A673 (cell line): ENCODE data around the gene DDX5. TPM values are rescaled to one million over a fixed set of nuclear protein-coding genes. Genes with fewer than 3 reads are reported as not detected.

Experiments
- BruUV-seq: library from RNA; stranded (reverse); fragments of 400-500 nt; replicated peaks from 2 replicates; lab custom pipeline; 2021; lab: Mats Ljungman, UMichigan
- CTCF ChIA-PET: fragments of 300-600 bp; sonication (Branson Sonifier 250); formaldehyde crosslinking; loops from one replicate; lab custom pipeline; 2022; ENCODE audit warnings: antibody characterized with exemption; lab: Charles Lee
- POLR2A ChIA-PET: fragments of 300-600 bp; sonication (Branson Sonifier 250); formaldehyde crosslinking; loops from one replicate; lab custom pipeline; 2022; ENCODE audit warnings: antibody characterized with exemption; ENCODE audit not compliant: low non-redundant PET; lab: Charles Lee
- DNase-seq: peaks from one replicate; pipeline ENCODE4 v3.0.0-alpha.2; 2015; ENCODE audit warnings: low spot score
- H3K27ac ChIP-seq: fragments of 200-600 bp; sonication (generic); 2 replicates; pipeline ENCODE4 v1.5.1; 2016; ENCODE audit warnings: mixed run types, low read depth, mild to moderate bottlenecking, mixed read lengths, antibody characterized with exemption, low read length; ENCODE audit not compliant: poor library complexity, severe bottlenecking
- H3K27me3 ChIP-seq: fragments of 200-600 bp; sonication (generic); replicated peaks from 2 replicates; pipeline ENCODE4 v1.6.1; 2017; ENCODE audit warnings: mixed run types, low read depth, mild to moderate bottlenecking, mixed read lengths, antibody characterized with exemption, low read length; ENCODE audit not compliant: insufficient read depth, poor library complexity
- H3K36me3 ChIP-seq: fragments of 200-600 bp; sonication (generic); 2 replicates; pipeline ENCODE4 v1.6.1; 2016; ENCODE audit warnings: mixed run types, mild to moderate bottlenecking, mixed read lengths, antibody characterized with exemption, low read length; ENCODE audit not compliant: insufficient read depth, poor library complexity, severe bottlenecking
- H3K4me1 ChIP-seq: fragments of 200-600 bp; sonication (generic); 2 replicates; pipeline ENCODE4 v1.6.1; 2017; ENCODE audit warnings: mixed run types, mild to moderate bottlenecking, mixed read lengths, antibody characterized with exemption, low read length; ENCODE audit not compliant: insufficient read depth, poor library complexity, severe bottlenecking
- H3K4me3 ChIP-seq: fragments of 200-600 bp; sonication (generic); 2 replicates; pipeline ENCODE4 v1.5.1; 2016; ENCODE audit warnings: low read depth, mixed run types, mild to moderate bottlenecking, mixed read lengths, low read length; ENCODE audit not compliant: poor library complexity, severe bottlenecking
- H3K9me3 ChIP-seq: fragments of 200-600 bp; sonication (generic); 2 replicates; pipeline ENCODE4 v1.6.1; 2016; ENCODE audit warnings: mixed run types, low read depth, mild to moderate bottlenecking, mixed read lengths, antibody characterized with exemption, low read length; ENCODE audit not compliant: poor library complexity, severe bottlenecking
- EZH2 ChIP-seq: fragments of 200-600 bp; sonication (generic); IDR thresholded peaks from 2 replicates; pipeline ENCODE4 v1.6.1; 2017; ENCODE audit warnings: borderline replicate concordance, low read depth, mild to moderate bottlenecking, mixed read lengths, antibody characterized with exemption, low read length; ENCODE audit not compliant: poor library complexity, severe bottlenecking
- intact Hi-C: fragments of 100-400 bp; cut with micrococcal nuclease; formaldehyde crosslinking; loops from one replicate; pipeline ENCODE4 v1.10.0; 2022; ENCODE audit not compliant: unreplicated experiment
- total RNA-seq: library from RNA; stranded (reverse); gene quantifications from 2 replicates; pipeline ENCODE4 v1.2.3, GENCODE V29; 2021
- TF ChIP-seq, protein P1 (sequence below): fragments of 300-800, 200-600 bp; sonication (generic); conservative IDR thresholded peaks from 2 replicates; pipeline ENCODE4 v1.5.1; 2017; ENCODE audit warnings: low read depth, mild to moderate bottlenecking, antibody characterized with exemption, low read length, moderate library complexity, mixed read lengths

The DDX5 gene
- total RNA-seq, 1 experiment from 2014 or later, result 911 TPM

DNA sequence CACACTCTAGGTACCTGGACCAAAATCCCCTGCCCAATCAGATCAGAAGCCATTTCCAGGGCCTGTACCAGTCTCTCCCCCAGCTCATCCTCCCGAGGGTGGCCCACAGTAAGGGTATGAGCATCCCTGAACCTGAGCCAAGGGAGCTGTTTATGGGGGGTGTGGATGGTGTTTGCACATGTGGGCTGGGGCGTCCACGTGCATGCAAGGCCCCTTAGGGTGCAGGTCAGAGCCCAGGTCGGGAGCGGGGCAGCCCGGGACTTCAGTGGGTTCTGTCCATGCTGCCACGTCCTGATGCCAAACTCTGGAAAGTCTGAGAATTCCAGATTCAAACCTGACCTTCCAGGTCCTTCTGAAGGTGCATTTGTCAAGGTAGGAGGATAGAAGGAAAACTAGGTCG is 47.3 kb downstream of the DDX5 start:
- Histone ChIP-seq H3K36me3 (no peaks in the 10 kb centered on the region), H3K4me1 (no peaks in the 10 kb centered on the region), H3K27me3 (no peaks in the 10 kb centered on the region), H3K9me3 (no peaks in the 10 kb centered on the region), H3K4me3 (no peak overlapping the region), H3K27ac (no peak overlapping the region)
- POLR2A ChIA-PET, result no interaction called here
- intact Hi-C loops, result no loop called here
- BruUV-seq, result no TSS peak
- CTCF ChIA-PET, result no interaction called here
- no peak for TF ChIP-seq EZH2
- TF ChIP-seq, protein P1, sequence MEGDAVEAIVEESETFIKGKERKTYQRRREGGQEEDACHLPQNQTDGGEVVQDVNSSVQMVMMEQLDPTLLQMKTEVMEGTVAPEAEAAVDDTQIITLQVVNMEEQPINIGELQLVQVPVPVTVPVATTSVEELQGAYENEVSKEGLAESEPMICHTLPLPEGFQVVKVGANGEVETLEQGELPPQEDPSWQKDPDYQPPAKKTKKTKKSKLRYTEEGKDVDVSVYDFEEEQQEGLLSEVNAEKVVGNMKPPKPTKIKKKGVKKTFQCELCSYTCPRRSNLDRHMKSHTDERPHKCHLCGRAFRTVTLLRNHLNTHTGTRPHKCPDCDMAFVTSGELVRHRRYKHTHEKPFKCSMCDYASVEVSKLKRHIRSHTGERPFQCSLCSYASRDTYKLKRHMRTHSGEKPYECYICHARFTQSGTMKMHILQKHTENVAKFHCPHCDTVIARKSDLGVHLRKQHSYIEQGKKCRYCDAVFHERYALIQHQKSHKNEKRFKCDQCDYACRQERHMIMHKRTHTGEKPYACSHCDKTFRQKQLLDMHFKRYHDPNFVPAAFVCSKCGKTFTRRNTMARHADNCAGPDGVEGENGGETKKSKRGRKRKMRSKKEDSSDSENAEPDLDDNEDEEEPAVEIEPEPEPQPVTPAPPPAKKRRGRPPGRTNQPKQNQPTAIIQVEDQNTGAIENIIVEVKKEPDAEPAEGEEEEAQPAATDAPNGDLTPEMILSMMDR, result no peak
- DNase-seq, result no peak

- CTCF ChIA-PET, result no interaction called here
These were observed 48.9 kb downstream of the DDX5 start for GRCh38 chr17:64457156-64457555.

DNA sequence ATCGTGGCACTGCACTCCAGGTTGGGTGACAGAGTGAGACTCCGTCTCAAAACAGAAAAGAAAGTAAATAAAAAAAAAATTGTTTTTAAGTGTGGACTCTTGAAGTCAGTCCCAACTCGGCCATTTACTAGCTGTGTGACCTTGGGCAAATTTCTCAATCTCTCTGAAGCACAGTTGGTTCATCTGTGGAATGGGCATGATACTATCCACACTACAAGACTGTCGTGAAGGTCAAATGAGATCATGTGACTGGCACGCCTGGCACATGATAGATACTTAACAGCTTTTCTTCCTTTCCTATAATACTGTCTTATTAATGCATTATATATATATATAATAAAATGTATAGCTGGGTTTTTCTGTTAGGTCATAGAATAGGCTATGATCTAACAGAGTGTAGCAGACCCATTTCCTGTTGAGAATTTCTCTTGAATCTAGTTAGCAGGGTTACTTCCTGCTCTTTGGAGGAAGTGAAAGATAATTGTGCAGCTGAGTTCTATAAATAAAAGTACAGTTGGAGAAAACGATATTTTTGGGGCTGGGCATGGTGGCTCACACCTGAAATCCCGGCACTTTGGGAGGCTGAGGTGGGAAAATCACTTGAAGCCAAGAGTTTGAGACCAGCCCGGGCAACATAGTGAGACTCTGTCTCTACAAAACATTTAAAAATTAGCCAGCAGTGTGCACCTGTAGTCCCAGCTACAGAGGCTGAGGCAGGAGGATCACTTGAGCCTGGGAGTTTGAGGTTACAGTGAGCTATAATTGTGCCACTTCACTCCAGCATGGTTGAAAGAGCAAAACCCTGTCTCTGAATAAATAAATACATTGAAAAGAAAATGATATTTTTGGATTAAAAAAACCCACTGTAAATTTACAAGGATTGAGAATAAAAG is 49.9 kb downstream of the DDX5 start:
- H3K27me3 ChIP-seq, result no peaks in the 10 kb centered on the region
- DNase-seq, result no peak
- H3K9me3 ChIP-seq, result no peaks in the 10 kb centered on the region
- TF ChIP-seq, protein P1, result no peak
- no peak for TF ChIP-seq EZH2
- ChIA-PET POLR2A (no interaction called here), CTCF (no interaction called here)
- no peak overlapping the region for H3K27ac ChIP-seq
- H3K4me1 ChIP-seq, result no peaks in the 10 kb centered on the region
- intact Hi-C loops, result no loop called here
- no peak overlapping the region for H3K4me3 ChIP-seq
- no peaks in the 10 kb centered on the region for H3K36me3 ChIP-seq
- BruUV-seq, result no TSS peak

More at GRCh38 chr17:64457156-64457555, 48.9 kb downstream of the DDX5 start:
- H3K27ac ChIP-seq, result no peak overlapping the region
- H3K9me3 ChIP-seq, result no peaks in the 10 kb centered on the region
- intact Hi-C loops, result no loop called here
- DNase-seq, result no peak
- H3K4me1 ChIP-seq, result no peaks in the 10 kb centered on the region
- H3K4me3 ChIP-seq, result no peak overlapping the region
- H3K36me3 ChIP-seq, result no peaks in the 10 kb centered on the region
- H3K27me3 ChIP-seq, result no peaks in the 10 kb centered on the region
- TF ChIP-seq, protein P1, result no peak
- TF ChIP-seq EZH2, result no peak
- POLR2A ChIA-PET, result no interaction called here
- BruUV-seq, result no TSS peak
